Measurements from ENCODE around the gene OR4D11.

The OR4D11 gene

DNA sequence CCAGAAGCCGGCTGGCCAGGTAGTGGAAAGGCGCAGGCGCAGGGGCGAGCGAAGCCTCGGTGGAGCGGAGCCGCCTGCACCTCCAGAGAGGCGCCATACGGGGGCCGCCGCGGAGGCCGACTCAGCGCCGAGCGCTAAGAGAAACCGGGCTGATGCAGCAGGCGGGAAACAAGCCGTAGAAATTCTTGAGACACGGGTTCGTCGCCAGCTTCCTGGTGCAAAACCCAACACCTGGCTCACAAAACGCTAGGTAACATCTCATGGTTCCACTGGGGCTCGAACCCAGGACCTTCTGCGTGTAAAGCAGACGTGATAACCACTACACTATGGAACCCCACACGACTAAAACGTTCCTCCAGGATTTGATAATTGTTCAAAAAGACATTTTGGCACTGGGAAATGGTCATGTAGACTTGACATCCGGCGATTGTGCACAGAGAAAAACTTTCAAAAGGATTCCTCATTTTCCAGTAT lies 47.0 kb downstream of the OR4D11 start:
- DNase-seq = peak; percentile 82

- peak; percentile 84 for DNase-seq
Measured at GRCh38 chr11:59550842-59551658, 47.7 kb downstream of the OR4D11 start.

DNA sequence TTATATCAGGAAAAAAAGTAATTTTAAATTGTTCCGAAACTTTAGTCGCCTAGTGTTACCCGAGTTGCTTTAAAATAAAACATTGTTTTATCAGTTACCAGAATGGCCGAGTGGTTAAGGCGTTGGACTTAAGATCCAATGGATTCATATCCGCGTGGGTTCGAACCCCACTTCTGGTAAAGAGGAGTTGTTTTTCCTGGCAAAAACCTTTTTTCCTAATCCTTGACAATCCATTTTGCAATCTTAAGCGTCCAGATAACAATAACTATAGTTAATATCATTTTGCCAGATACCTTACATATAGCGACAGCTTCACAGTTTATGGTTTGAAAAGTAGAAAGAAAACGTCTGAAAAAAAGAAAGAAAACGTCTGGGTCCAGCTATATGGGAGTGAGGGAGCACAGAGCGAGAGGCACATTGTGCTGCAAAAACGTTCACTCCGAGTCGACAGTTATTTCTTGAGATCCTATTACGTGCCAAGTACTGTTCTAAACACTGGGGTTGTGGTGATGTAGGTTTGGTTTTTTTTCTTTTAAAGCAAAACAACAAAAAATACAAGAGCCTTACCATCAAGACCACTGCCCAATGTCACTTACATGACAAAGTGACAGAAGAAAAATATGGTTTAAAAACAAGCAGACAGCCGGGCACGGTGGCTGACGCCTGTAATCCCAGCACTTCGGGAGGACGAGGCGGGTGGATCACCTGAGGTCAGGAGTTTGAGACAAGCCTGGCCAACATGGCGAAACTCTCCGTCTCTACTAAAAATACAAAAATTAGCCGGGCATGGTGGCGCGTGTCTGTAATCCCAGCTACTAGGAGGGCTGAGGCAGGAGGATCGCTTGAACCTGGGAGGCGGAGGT lies 48.5 kb downstream of the OR4D11 start:
- no peak for DNase-seq

DNA sequence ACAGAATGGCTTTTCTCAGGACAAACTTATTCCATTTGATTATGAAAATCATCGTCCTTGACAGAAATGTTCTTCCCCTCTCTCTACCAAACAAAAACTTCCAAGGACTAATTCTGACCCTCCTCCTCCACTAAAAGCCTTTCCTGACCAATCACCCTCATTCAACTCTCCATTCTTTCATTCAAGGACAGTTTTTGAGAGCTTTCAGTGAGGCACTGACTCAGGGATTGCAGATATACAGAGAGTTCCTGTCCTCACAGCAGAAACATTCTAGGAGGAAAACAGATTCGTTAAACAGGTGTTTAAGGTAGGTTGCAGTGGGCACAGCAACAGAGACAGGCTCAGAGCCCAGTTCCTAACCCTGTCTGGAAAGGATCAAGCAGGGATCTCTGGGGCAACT lies 49.5 kb downstream of the OR4D11 start:
- no peak for DNase-seq

- DNase-seq = no peak
Measured at GRCh38 chr11:59553323-59553722, 49.9 kb downstream of the OR4D11 start.
